NCI-H524 (cell line): ENCODE measurements around the gene AVL9.
"Not testable (repeated sequence)": the region's sequence is repeated elsewhere in the genome, so short reads cannot be mapped to it uniquely, and the experiment has no call there.

Experiments
- DNase-seq, 2 experiments: peaks; one replicate each; lab custom pipeline; 2025; lab: John Stamatoyannopoulos, UW

Gene AVL9

GRCh38 chr7:32495298-32496051 lies at the start of gene AVL9:
AVL9 (plus strand) TSS chr7:32495489; CDS start chr7:32495710, 221 bp downstream.
- peak; percentile 90 to 92 for DNase-seq

- DNase-seq: no peak
These were observed 48.1 kb upstream of the AVL9 start for GRCh38 chr7:32447218-32447617.

- no peak for DNase-seq
These were observed 41.8 kb upstream of the AVL9 start for GRCh38 chr7:32453341-32454011.

- DNase-seq: no peak
These were observed 37.3 kb upstream of the AVL9 start for GRCh38 chr7:32458025-32458424.

- no peak for DNase-seq
These were observed 35.5 kb upstream of the AVL9 start for GRCh38 chr7:32459788-32460187.

GRCh38 chr7:32461484-32461883 lies 33.8 kb upstream of the AVL9 start:
- no peak for DNase-seq

- DNase-seq: no peak
These were observed 32.8 kb upstream of the AVL9 start for GRCh38 chr7:32462451-32462850.

- DNase-seq: peak in 1 of 2 experiments; percentile 6
These were observed 32.3 kb upstream of the AVL9 start for GRCh38 chr7:32462977-32463376.

- DNase-seq: not testable (repeated sequence)
These were observed 30.5 kb upstream of the AVL9 start for GRCh38 chr7:32464641-32465416.

- DNase-seq: not testable (repeated sequence)
These were observed 25.3 kb upstream of the AVL9 start for GRCh38 chr7:32470004-32470403.

GRCh38 chr7:32470871-32471270 lies 24.4 kb upstream of the AVL9 start:
- no peak for DNase-seq

GRCh38 chr7:32472015-32472414 lies 23.3 kb upstream of the AVL9 start:
- DNase-seq: no peak

GRCh38 chr7:32474008-32474407 lies 21.3 kb upstream of the AVL9 start:
- no peak for DNase-seq

GRCh38 chr7:32476816-32477648 lies 18.3 kb upstream of the AVL9 start:
- DNase-seq: no peak

- DNase-seq: no peak
These were observed 17.7 kb upstream of the AVL9 start for GRCh38 chr7:32477649-32477980.

GRCh38 chr7:32479574-32480200 lies 15.6 kb upstream of the AVL9 start:
- peak; percentile 12 to 47 for DNase-seq

- DNase-seq: no peak
These were observed 14.1 kb upstream of the AVL9 start for GRCh38 chr7:32481176-32481575.

GRCh38 chr7:32481921-32482320 lies 13.4 kb upstream of the AVL9 start:
- no peak for DNase-seq

- DNase-seq: peak in 1 of 2 experiments; percentile 48
These were observed 5.5 kb upstream of the AVL9 start for GRCh38 chr7:32489788-32490126.

GRCh38 chr7:32490127-32490796 lies 5.0 kb upstream of the AVL9 start, which contains the start of gene LSM5:
LSM5 (minus strand) TSS chr7:32490380; CDS start chr7:32490365, 15 bp downstream.
- peak; percentile 81 to 95 for DNase-seq

- no peak for DNase-seq
These were observed 367 bp upstream of the AVL9 start for GRCh38 chr7:32494946-32495297.
